Ovary (tissue), 3 donors: ENCODE data around the gene MRRF.

Source experiments
- CTCF ChIP-seq, 3 donors: fragments of 450-650 bp in 2 of 3; fragments of 200-600 bp in 1 of 3; IDR thresholded peaks; one replicate each; pipeline versions ENCODE4 v1.5.1 to v1.8.0; 2016 to 2022; ENCODE audit warnings: antibody characterized with exemption in 3 of 3, mild to moderate bottlenecking in 1 of 3
- POLR2A ChIP-seq: fragments of 450-650 bp; IDR thresholded peaks from one replicate; pipeline ENCODE4 v1.6.1; 2017; ENCODE audit warnings: antibody characterized with exemption, mild to moderate bottlenecking, moderate library complexity
- donor health status: DM: no; HTN: no; CAD: no.

GRCh38 chr9:122223435-122223834 is 41.2 kb upstream of the MRRF start:
- no peak for TF ChIP-seq CTCF (IDR thresholded peaks at IDR 0.05)
- TF ChIP-seq POLR2A, result no peak
